ENCODE results near the gene APOL6. TPM values are rescaled to one million over a fixed set of nuclear protein-coding genes. Genes with fewer than 3 reads are reported as not detected.

APOL6 gene
- total RNA-seq, 1 donor from 2014 or later: not detected

GRCh38 chr22:35649636-35650250 lies 1.5 kb downstream of the APOL6 start:
- no peaks in the 10 kb centered on the region for H3K36me3 ChIP-seq
- peaks cover 11% of the 10 kb centered on the region for H3K4me1 Mint-ChIP-seq
- H3K4me1 ChIP-seq: peaks cover 10% of the 10 kb centered on the region
- peaks cover 3% of the 10 kb centered on the region for H3K27me3 Mint-ChIP-seq (ENCODE audit: insufficient read depth, low read depth)
- TF ChIP-seq EZH2phosphoT487 (IDR thresholded peaks at IDR 0.05) (no peak), EZH2 (IDR thresholded peaks at IDR 0.05) (no peak)
- TF ChIP-seq, protein P1, sequence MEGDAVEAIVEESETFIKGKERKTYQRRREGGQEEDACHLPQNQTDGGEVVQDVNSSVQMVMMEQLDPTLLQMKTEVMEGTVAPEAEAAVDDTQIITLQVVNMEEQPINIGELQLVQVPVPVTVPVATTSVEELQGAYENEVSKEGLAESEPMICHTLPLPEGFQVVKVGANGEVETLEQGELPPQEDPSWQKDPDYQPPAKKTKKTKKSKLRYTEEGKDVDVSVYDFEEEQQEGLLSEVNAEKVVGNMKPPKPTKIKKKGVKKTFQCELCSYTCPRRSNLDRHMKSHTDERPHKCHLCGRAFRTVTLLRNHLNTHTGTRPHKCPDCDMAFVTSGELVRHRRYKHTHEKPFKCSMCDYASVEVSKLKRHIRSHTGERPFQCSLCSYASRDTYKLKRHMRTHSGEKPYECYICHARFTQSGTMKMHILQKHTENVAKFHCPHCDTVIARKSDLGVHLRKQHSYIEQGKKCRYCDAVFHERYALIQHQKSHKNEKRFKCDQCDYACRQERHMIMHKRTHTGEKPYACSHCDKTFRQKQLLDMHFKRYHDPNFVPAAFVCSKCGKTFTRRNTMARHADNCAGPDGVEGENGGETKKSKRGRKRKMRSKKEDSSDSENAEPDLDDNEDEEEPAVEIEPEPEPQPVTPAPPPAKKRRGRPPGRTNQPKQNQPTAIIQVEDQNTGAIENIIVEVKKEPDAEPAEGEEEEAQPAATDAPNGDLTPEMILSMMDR (IDR thresholded peaks at IDR 0.05): no peak
- H2AFZ ChIP-seq (replicated peaks): no peak overlapping the region
- no peaks in the 10 kb centered on the region for H3K27me3 ChIP-seq
- no peak overlapping the region for H3K4me3 Mint-ChIP-seq
- peaks cover 8% of the 10 kb centered on the region for H3F3A ChIP-seq (ENCODE audit: low read depth)
- no peak for DNase-seq (ENCODE audit: low spot score)
- H3K36me3 Mint-ChIP-seq: no peaks in the 10 kb centered on the region
- no peak overlapping the region for H3K4me2 ChIP-seq
- no peaks in the 10 kb centered on the region for H3K79me2 ChIP-seq (ENCODE audit: low read depth)
- H4K20me1 ChIP-seq (ENCODE audit: low read depth): no peaks in the 10 kb centered on the region
- H3K9me3 ChIP-seq (ENCODE audit: low read depth): no peaks in the 10 kb centered on the region
- no peak overlapping the region for H3K27ac Mint-ChIP-seq
- no peak overlapping the region for H3K27ac ChIP-seq
- H3K9me3 Mint-ChIP-seq: peaks cover 5% of the 10 kb centered on the region
- no peak overlapping the region for H3K9ac ChIP-seq
- no peak overlapping the region for H3K4me3 ChIP-seq

GRCh38 chr22:35651085-35651484 lies 2.8 kb downstream of the APOL6 start:
- peaks cover 10% of the 10 kb centered on the region for H3K4me1 ChIP-seq
- H3K9ac ChIP-seq: no peak overlapping the region
- H2AFZ ChIP-seq (replicated peaks): no peak overlapping the region
- Mint-ChIP-seq H3K27ac (no peak overlapping the region), H3K9me3 (peaks cover 5% of the 10 kb centered on the region), H3K36me3 (no peaks in the 10 kb centered on the region), H3K27me3 (ENCODE audit: insufficient read depth, low read depth) (peaks cover 3% of the 10 kb centered on the region), H3K4me1 (peaks cover 11% of the 10 kb centered on the region), H3K4me3 (no peak overlapping the region)
- DNase-seq (ENCODE audit: low spot score): no peak
- no peak overlapping the region for H3K27ac ChIP-seq
- H3K4me2 ChIP-seq: no peak overlapping the region
- no peaks in the 10 kb centered on the region for H3K9me3 ChIP-seq (ENCODE audit: low read depth)
- H3K79me2 ChIP-seq (ENCODE audit: low read depth): no peaks in the 10 kb centered on the region
- peaks cover 8% of the 10 kb centered on the region for H3F3A ChIP-seq (ENCODE audit: low read depth)
- H4K20me1 ChIP-seq (ENCODE audit: low read depth): no peaks in the 10 kb centered on the region
- no peak overlapping the region for H3K4me3 ChIP-seq
- H3K27me3 ChIP-seq: no peaks in the 10 kb centered on the region
- no peaks in the 10 kb centered on the region for H3K36me3 ChIP-seq
- TF ChIP-seq EZH2 (IDR thresholded peaks at IDR 0.05): no peak
- TF ChIP-seq, protein P1 (IDR thresholded peaks at IDR 0.05): no peak
- TF ChIP-seq EZH2phosphoT487 (IDR thresholded peaks at IDR 0.05): no peak

DNA sequence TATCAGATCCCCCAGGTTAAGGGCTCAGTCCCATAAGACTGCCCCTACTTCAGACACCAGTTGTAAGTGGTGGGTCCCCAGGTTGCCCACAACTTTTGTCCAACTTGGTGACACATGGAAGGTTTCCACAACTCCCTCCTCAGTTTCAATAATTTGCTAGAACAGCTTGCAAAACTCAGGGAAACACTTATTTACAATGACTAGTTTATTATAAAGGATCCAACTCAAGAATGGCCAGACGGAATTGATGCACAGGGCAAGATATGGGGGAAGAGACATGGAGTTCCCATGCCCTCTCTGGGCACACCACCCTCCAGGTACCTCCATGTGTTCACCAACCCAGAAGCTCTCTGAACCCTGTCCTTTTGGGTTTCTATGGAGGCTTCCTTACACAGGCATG lies 5.6 kb downstream of the APOL6 start:
- DNase-seq (ENCODE audit: low spot score): no peak
- Mint-ChIP-seq H3K9me3 (peaks cover 5% of the 10 kb centered on the region), H3K27me3 (ENCODE audit: insufficient read depth, low read depth) (peaks cover 9% of the 10 kb centered on the region), H3K4me3 (no peak overlapping the region), H3K27ac (no peak overlapping the region), H3K4me1 (peaks cover 5% of the 10 kb centered on the region), H3K36me3 (no peaks in the 10 kb centered on the region)
- Histone ChIP-seq H3K4me1 (peaks cover 2% of the 10 kb centered on the region), H3K36me3 (no peaks in the 10 kb centered on the region), H3K9ac (no peak overlapping the region), H2AFZ (replicated peaks) (no peak overlapping the region), H3K4me2 (no peak overlapping the region), H3K79me2 (ENCODE audit: low read depth) (no peaks in the 10 kb centered on the region), H3F3A (ENCODE audit: low read depth) (no peaks in the 10 kb centered on the region), H3K27me3 (no peaks in the 10 kb centered on the region), H4K20me1 (ENCODE audit: low read depth) (no peaks in the 10 kb centered on the region), H3K4me3 (no peak overlapping the region), H3K9me3 (ENCODE audit: low read depth) (no peaks in the 10 kb centered on the region), H3K27ac (no peak overlapping the region)
- TF ChIP-seq, protein P1 (IDR thresholded peaks at IDR 0.05): no peak
